Activated naive CD4-positive, alpha-beta T cell treated with anti-CD3 and anti-CD28 coated beads for 36 hours (primary cell): Measurements from ENCODE around the gene PLCB4. TPM values are rescaled to one million over a fixed set of nuclear protein-coding genes. Genes with fewer than 3 reads are reported as not detected.

Experiments used
- CTCF ChIA-PET: fragments of 350-600 bp; sonication (Branson Sonifier 250); formaldehyde crosslinking; loops from one replicate; lab custom pipeline; 2021; ENCODE audit warnings: antibody characterized with exemption; lab: Charles Lee
- DNase-seq: peaks from one replicate; pipeline ENCODE4 v3.0.0-alpha.2; 2020
- H3K27ac Mint-ChIP-seq: one replicate; pipeline ENCODE4 v1.8.0; 2021; ENCODE audit warnings: mild to moderate bottlenecking, mixed read lengths
- H3K27me3 Mint-ChIP-seq: one replicate; pipeline ENCODE4 v1.8.0; 2021; ENCODE audit warnings: low read depth, mixed read lengths
- H3K36me3 Mint-ChIP-seq: one replicate; pipeline ENCODE4 v1.8.0; 2021; ENCODE audit warnings: low read depth, mixed read lengths
- H3K4me1 Mint-ChIP-seq: one replicate; pipeline ENCODE4 v1.8.0; 2021; ENCODE audit warnings: low read depth, mixed read lengths
- H3K4me3 Mint-ChIP-seq: one replicate; pipeline ENCODE4 v1.8.0; 2021; ENCODE audit warnings: mild to moderate bottlenecking, moderate library complexity, mixed read lengths
- H3K9me3 Mint-ChIP-seq: one replicate; pipeline ENCODE4 v1.8.0; 2021; ENCODE audit warnings: mixed read lengths
- intact Hi-C: fragments of 100-400 bp; cut with micrococcal nuclease; formaldehyde crosslinking; loops from one replicate; pipeline ENCODE4 v1.15.1; 2023
- total RNA-seq, 2 experiments: library from RNA; stranded (reverse); gene quantifications; one replicate each; pipeline ENCODE4 v1.2.3, GENCODE V29; 2021

PLCB4 gene
- total RNA-seq, 2 experiments from 2014 or later: not detected

DNA sequence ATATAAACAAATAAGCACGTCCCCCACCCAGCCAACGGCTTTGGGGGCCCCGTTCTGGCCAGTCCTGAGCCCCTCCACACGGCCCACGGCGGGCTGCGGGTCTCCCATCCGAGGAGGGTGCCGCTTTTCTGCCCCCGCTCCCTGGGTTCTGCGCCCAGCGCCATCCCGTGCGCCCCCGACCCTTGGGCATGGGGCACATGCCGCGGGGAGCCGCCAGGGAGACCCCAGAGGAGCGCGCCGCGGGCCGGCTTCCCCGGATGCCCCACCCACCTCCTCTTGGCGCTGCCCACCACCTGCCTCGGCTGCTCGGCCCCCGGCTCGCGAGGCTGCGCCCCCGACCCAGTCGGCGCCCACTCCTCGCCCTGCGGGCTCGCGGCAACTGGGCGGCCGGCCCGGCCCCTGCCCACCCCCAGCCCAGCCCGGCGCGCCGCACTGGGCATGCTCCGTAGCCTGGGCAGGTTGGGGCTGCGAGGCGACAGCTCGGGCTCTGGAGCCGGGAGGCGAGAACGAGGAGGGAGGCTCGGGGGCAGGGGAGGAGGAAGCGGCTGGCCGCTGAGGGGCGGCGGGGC is 570 bp upstream of the PLCB4 start:
- Mint-ChIP-seq H3K4me1 (peaks cover 3% of the 10 kb centered on the region), H3K27me3 (peaks cover 29% of the 10 kb centered on the region), H3K9me3 (peaks cover 2% of the 10 kb centered on the region), H3K27ac (no peak overlapping the region), H3K36me3 (peaks cover 3% of the 10 kb centered on the region), H3K4me3 (no peak overlapping the region)
- DNase-seq: no peak
- intact Hi-C loops: no loop called here
- CTCF ChIA-PET: no interaction called here

DNA sequence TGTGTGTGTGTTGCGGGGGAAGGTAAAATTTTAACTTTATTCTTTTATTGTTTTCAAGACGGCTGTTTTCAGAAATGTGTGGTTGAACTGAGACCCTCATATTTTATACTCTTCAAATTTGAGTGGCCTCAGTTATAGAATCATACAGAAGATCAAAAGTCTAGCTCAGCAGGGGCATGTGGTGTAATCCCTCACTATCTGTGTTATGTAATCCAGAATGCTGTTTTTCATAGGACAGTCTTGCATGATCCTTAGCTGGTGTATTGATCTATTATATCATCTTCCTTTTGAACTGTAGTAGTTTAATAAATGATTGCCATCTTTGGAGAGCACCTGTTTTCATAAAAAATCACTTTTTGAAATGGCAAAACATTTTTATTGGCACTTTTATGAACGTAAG is 1.4 kb downstream of the PLCB4 start:
- H3K27me3 Mint-ChIP-seq: peaks cover 29% of the 10 kb centered on the region
- H3K36me3 Mint-ChIP-seq: peaks cover 3% of the 10 kb centered on the region
- H3K4me3 Mint-ChIP-seq: no peak overlapping the region
- DNase-seq: no peak
- CTCF ChIA-PET: no interaction called here
- peaks cover 3% of the 10 kb centered on the region for H3K4me1 Mint-ChIP-seq
- intact Hi-C loops: no loop called here
- H3K27ac Mint-ChIP-seq: no peak overlapping the region
- H3K9me3 Mint-ChIP-seq: no peaks in the 10 kb centered on the region

DNA sequence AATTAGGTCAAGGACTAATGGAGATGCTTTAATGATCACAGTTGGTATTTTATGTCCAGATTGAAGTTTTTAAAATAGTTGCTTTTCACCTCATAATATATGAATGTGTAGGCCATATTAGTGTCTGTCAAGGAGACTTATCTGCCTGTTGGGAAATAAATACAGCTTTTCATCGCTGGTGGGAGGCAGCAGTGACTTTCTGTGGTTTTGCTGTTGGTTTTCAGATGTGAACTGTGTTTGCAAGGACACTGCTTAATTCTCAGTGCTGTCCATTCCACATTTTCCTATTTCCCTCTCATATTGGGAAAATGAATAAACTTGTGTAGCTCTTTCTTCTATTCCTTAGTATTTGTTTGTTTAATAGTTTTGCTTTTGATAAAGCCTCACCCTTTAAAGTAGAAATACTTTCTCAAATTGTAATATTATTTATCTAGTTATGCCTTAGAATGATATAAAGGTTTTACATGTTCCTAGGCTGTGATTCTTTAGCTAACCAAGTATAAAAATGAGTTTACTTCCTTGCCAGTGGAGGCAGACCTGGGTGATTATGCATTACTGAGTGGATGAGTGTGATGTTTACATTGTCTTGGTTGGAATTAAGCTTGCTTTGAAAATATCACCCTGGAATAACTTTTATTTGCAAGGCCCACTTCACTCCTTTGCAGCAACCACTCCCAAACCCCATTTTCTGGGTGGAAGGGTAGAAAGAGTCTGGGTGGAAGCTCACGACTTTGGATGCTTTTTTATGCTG is 3.3 kb downstream of the PLCB4 start:
- H3K36me3 Mint-ChIP-seq: peaks cover 3% of the 10 kb centered on the region
- no peak overlapping the region for H3K27ac Mint-ChIP-seq
- no peaks in the 10 kb centered on the region for H3K9me3 Mint-ChIP-seq
- H3K27me3 Mint-ChIP-seq: peaks cover 24% of the 10 kb centered on the region
- intact Hi-C loops: no loop called here
- CTCF ChIA-PET: no interaction called here
- peaks cover 3% of the 10 kb centered on the region for H3K4me1 Mint-ChIP-seq
- DNase-seq: no peak
- no peak overlapping the region for H3K4me3 Mint-ChIP-seq

DNA sequence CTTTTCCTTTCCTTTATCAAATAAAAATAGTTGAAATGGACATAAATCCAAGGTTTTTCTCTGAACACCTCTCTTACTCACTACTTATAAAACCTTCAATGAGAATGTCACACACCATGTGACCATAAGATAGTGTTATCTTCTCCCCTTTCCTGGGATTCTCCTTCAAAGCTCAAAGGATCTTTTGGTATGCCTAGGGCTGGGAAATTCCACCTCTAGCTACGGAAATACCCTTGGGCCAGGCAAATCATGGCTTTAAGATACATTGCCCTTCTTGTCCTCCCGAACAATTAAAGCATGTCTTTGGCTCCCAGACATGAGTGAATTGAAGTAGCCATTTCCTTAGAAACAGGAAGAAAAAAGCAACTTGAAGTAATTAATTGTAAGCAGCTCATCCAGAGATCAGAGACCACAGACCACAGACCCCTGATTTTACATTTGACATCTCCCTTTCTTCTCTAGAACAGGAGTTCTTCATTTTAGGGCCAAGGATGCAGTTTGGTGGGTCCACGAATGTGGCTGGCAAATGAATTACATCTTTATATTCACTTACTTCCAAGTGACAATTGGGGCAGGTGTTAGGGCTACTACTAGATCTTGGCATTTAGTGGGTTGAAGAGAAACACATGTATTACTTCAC is 4.1 kb downstream of the PLCB4 start:
- no peak overlapping the region for H3K27ac Mint-ChIP-seq
- CTCF ChIA-PET: no interaction called here
- H3K27me3 Mint-ChIP-seq: peaks cover 16% of the 10 kb centered on the region
- no peak for DNase-seq
- H3K4me3 Mint-ChIP-seq: no peak overlapping the region
- H3K9me3 Mint-ChIP-seq: no peaks in the 10 kb centered on the region
- H3K4me1 Mint-ChIP-seq: peaks cover 3% of the 10 kb centered on the region
- intact Hi-C loops: no loop called here
- H3K36me3 Mint-ChIP-seq: peaks cover 3% of the 10 kb centered on the region

DNA sequence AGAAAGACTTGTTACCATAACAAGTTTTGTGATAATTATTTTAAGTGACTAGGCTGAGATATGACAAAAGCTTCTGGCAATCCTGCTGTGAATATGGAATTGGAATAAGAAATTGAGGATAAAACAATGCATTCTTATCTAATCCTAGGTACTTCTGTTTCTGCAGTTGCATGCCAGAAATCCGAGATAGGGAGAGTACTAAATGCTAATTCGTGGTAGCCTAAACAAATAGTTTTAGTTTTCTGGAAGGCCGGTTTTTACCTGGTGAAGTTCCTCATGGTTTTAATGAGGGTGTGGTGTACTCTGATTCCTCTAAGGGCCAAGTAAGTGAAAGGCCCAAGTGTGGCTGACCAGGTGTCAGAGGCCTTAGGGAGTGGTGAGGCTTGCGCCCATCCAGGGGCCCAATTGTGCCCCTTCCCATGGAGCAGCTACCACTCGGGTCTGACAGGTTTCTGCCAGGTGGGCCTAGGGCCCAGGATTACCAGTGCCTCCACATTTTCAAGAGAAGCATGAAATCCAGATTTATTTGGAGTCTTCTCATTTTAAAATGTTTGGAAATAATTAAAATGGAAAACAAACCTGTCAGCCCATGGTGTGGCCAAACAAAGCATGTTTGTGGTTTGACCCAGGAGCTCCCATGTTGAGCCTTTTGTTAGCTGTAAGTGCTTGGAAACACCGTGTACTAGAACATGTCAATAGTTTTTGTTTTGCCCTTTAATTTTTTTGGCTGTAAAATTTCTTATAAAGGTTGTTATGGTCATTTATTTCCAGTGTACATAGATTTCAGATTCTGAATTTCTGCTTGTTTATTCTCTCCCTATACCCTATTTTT is 6.6 kb downstream of the PLCB4 start:
- DNase-seq: no peak
- intact Hi-C loops: no loop called here
- Mint-ChIP-seq H3K27me3 (peaks cover 5% of the 10 kb centered on the region), H3K4me3 (no peak overlapping the region), H3K36me3 (no peaks in the 10 kb centered on the region), H3K27ac (no peak overlapping the region), H3K9me3 (no peaks in the 10 kb centered on the region), H3K4me1 (no peaks in the 10 kb centered on the region)
- CTCF ChIA-PET: no interaction called here

DNA sequence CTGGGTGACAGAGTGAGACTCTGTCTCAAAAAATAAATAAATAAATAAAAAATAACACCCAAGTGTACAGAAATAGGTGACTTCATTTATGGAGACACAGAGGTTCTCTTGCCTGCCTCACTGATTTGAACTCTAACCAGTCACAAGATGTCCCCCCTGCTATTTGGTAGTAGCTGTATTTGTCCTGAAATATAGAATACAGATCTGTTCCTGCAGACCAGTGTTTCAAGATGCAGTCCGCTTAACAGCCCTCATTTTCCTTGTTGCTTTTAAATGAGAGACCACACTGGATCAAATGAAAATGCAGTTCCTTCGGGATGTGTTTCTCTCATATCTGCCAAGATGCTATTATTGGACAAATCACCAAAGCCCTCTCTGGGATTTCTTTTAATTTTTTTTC is 7.6 kb downstream of the PLCB4 start:
- Mint-ChIP-seq H3K4me1 (no peaks in the 10 kb centered on the region), H3K4me3 (no peak overlapping the region), H3K27ac (no peak overlapping the region), H3K27me3 (no peaks in the 10 kb centered on the region), H3K36me3 (no peaks in the 10 kb centered on the region), H3K9me3 (no peaks in the 10 kb centered on the region)
- intact Hi-C loops: no loop called here
- DNase-seq: no peak
- CTCF ChIA-PET: no interaction called here

DNA sequence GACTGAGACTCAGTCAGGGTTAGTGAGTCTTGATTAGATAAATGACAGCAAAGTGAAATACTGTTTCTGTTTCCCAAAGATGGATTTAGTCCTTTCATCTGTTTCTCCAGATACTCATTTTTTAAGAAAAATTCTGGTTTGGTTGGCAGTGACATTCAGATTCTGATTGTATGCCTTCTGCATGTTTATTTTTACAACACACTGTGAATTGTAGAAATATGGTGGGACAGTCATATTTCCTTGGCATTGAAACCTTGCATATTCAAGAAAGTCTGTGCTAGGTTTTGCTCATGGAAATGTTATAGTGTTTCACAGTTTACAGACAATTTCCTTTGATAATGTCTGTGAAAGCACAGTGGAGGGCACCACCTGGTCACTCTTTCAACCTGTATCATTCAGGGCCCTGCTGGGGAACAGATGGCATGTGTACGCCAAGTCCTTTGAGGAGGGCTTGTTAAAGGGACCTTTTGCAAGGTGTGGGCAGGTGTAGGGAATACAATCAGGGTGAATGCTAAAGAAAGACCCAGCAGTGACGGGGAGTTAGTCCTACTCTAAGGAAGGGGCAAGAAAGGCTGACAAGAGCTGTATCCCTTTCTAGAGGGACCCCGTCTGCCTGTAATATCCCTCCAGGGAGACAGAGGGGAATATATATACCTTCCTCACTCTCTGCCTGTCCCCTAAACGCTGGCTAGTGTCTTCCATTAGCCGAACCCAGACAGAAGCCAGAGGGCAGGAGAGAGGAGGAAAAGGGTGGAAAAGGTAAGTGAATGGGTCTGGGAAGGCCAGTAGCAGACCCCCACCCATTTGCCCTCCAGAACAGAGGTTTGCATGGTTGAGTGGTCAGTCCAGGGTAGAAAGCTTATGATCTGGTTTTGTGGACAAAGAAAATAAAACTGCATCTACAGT is 10.2 kb downstream of the PLCB4 start:
- CTCF ChIA-PET: no interaction called here
- no peaks in the 10 kb centered on the region for H3K27me3 Mint-ChIP-seq
- no peak overlapping the region for H3K27ac Mint-ChIP-seq
- no peak for DNase-seq
- intact Hi-C loops: no loop called here
- H3K9me3 Mint-ChIP-seq: no peaks in the 10 kb centered on the region
- no peaks in the 10 kb centered on the region for H3K36me3 Mint-ChIP-seq
- no peak overlapping the region for H3K4me3 Mint-ChIP-seq
- no peaks in the 10 kb centered on the region for H3K4me1 Mint-ChIP-seq

DNA sequence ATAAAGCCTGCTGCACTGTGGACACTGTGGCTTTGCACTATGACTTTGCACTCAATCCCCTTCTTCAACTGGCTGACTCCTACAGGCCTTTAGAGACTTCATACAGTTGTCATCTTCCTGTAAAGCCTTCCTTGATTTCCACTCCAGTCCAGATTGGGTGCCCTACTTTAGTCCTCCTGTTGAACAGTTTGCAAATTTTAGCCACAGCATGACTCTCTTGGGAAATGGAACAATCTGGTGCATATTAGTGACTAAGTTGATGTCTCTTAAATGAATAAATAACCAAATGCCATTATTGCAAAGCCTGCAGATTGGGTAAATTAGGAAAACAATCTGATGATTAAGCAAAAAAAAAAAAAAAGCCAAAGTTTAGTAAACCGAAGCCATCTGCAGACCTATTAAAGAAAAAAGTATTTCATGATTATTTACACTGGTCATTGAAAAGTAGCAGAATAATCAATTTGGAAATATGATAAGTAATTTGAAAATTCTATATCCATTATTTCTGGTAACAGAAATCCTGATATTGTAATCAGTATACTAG is 12.6 kb downstream of the PLCB4 start:
- no peaks in the 10 kb centered on the region for H3K4me1 Mint-ChIP-seq
- H3K9me3 Mint-ChIP-seq: no peaks in the 10 kb centered on the region
- H3K4me3 Mint-ChIP-seq: no peak overlapping the region
- intact Hi-C loops: no loop called here
- H3K36me3 Mint-ChIP-seq: no peaks in the 10 kb centered on the region
- no peak for DNase-seq
- no peak overlapping the region for H3K27ac Mint-ChIP-seq
- no peaks in the 10 kb centered on the region for H3K27me3 Mint-ChIP-seq
- CTCF ChIA-PET: no interaction called here

DNA sequence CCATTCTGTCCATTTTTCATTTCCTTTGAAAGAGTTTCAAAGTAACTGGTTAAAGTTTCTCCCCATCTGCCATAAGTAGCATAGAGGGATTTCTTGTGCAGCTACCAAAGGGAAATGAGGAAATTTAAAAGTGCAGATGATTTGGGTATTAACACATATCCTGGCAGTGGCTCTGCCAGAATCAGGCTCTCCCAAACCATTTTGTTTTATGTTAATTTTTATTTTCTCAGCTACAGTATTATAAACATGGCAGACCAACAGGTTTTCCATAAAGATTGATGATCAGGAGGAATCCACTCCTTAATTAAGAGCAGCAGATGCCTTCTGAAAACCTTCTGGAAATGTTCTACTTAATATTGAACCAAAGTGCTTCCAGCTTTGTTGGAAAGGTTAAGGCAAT is 13.9 kb downstream of the PLCB4 start:
- DNase-seq: no peak
- Mint-ChIP-seq H3K27ac (no peak overlapping the region), H3K4me3 (no peak overlapping the region), H3K9me3 (no peaks in the 10 kb centered on the region), H3K36me3 (no peaks in the 10 kb centered on the region), H3K4me1 (no peaks in the 10 kb centered on the region), H3K27me3 (no peaks in the 10 kb centered on the region)
- CTCF ChIA-PET: no interaction called here
- intact Hi-C loops: no loop called here

DNA sequence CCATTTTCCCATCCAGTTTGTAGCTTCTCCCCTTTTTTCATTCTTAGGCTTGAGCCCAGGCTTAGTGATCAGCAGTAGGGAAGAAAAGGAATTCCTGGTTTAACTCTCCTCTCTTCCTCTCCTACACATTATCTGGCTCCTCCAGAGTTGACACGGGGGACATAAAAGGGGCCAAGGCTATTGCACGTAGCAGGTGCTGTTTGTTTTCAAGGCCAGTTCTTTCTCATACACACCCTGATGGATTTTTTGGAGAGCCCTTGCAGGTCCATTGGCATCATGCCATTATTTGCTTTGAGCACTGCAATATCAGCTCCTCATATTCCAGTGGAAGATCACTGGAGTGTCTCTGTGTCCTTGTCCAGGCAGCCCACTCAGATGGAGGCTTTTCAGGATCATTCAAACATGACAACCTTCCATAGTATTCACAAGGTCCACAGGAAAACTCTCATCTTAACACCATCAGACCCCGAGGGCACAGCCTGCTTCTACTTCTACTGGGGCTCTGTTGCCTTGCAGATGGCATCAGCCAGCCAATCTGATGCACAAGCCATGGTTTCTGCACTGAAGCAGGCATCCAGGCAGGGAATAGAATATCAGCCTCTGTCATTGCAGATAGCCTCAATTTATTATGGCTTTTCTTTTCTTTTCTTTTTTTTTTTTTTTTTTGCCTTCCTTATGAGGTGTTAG is 18.8 kb downstream of the PLCB4 start:
- no peak overlapping the region for H3K27ac Mint-ChIP-seq
- intact Hi-C loops: no loop called here
- no peaks in the 10 kb centered on the region for H3K27me3 Mint-ChIP-seq
- no peak overlapping the region for H3K4me3 Mint-ChIP-seq
- H3K4me1 Mint-ChIP-seq: no peaks in the 10 kb centered on the region
- CTCF ChIA-PET: no interaction called here
- no peak for DNase-seq
- no peaks in the 10 kb centered on the region for H3K36me3 Mint-ChIP-seq
- no peaks in the 10 kb centered on the region for H3K9me3 Mint-ChIP-seq

DNA sequence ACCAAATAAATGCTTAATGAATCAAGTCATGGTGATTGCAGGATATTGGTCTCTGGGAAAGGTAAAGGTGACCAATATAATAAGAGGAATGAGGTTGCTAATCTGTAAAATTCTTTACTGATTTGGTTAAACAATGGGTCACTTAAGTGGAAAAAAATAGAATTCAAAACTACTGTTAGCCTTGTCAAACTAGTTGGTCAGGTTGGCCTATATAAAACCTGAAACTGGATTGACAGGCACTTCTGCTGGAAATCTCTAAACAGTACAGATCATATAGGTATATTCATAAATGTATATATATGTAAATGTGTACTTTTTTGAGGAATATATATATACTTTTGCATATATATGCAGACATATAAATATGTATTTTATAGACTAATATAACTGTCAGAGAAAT is 19.7 kb downstream of the PLCB4 start:
- no peaks in the 10 kb centered on the region for H3K27me3 Mint-ChIP-seq
- intact Hi-C loops: no loop called here
- DNase-seq: no peak
- no peaks in the 10 kb centered on the region for H3K4me1 Mint-ChIP-seq
- no peaks in the 10 kb centered on the region for H3K9me3 Mint-ChIP-seq
- no peak overlapping the region for H3K4me3 Mint-ChIP-seq
- CTCF ChIA-PET: no interaction called here
- no peak overlapping the region for H3K27ac Mint-ChIP-seq
- H3K36me3 Mint-ChIP-seq: no peaks in the 10 kb centered on the region
